Tibial nerve (tissue), 4 donors: ENCODE results near the gene KIF26A.

Experiments used
- EP300 ChIP-seq, 2 donors: sonication (generic); formaldehyde crosslinking; IDR thresholded peaks; one replicate each; pipeline ENCODE4 v1.6.1; 2017; ENCODE audit warnings: antibody characterized with exemption in 2 of 2, mild to moderate bottlenecking in 1 of 2
- POLR2A ChIP-seq, 2 donors: fragments of 450-650 bp; IDR thresholded peaks; one replicate each; pipeline ENCODE4 v1.6.1; 2017; ENCODE audit warnings: antibody characterized with exemption in 2 of 2, mild to moderate bottlenecking in 2 of 2, moderate library complexity in 2 of 2
- TF ChIP-seq, protein P1 (sequence below), 5 experiments: fragments of 200-600 bp in 3 of 5; fragments of 450-650 bp in 2 of 5; sonication (generic) in 3 of 5; IDR thresholded peaks; one replicate each; pipeline ENCODE4 v1.5.1; 2016 to 2019; ENCODE audit warnings: antibody characterized with exemption in 5 of 5, mild to moderate bottlenecking in 3 of 5, moderate library complexity in 2 of 5

- TF ChIP-seq POLR2A (IDR thresholded peaks at IDR 0.05) (no peak), EP300 (IDR thresholded peaks at IDR 0.05) (no peak)
- TF ChIP-seq, protein P1, sequence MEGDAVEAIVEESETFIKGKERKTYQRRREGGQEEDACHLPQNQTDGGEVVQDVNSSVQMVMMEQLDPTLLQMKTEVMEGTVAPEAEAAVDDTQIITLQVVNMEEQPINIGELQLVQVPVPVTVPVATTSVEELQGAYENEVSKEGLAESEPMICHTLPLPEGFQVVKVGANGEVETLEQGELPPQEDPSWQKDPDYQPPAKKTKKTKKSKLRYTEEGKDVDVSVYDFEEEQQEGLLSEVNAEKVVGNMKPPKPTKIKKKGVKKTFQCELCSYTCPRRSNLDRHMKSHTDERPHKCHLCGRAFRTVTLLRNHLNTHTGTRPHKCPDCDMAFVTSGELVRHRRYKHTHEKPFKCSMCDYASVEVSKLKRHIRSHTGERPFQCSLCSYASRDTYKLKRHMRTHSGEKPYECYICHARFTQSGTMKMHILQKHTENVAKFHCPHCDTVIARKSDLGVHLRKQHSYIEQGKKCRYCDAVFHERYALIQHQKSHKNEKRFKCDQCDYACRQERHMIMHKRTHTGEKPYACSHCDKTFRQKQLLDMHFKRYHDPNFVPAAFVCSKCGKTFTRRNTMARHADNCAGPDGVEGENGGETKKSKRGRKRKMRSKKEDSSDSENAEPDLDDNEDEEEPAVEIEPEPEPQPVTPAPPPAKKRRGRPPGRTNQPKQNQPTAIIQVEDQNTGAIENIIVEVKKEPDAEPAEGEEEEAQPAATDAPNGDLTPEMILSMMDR (IDR thresholded peaks at IDR 0.05) = no peak
These were observed 85.0 kb downstream of the KIF26A start for GRCh38 chr14:104223101-104224041.
